Colonic mucosa (tissue), 4 donors: Measurements from ENCODE around the gene SLC9C2. TPM values are rescaled to one million over a fixed set of nuclear protein-coding genes. Genes with fewer than 3 reads are reported as not detected.
"Not testable (repeated sequence)": the region's sequence is repeated elsewhere in the genome, so short reads cannot be mapped to it uniquely, and the experiment has no call there.

Experiments used
- DNase-seq: peaks from one replicate; pipeline ENCODE4 v3.0.0-alpha.2; 2020
- H3K27ac ChIP-seq: fragments of 200-600 bp; one replicate; pipeline ENCODE4 v1.8.0; 2021
- H3K27me3 ChIP-seq: fragments of 200-600 bp; one replicate; pipeline ENCODE4 v1.8.0; 2021
- H3K36me3 ChIP-seq: fragments of 200-600 bp; one replicate; pipeline ENCODE4 v1.8.0; 2021
- H3K4me1 ChIP-seq: fragments of 200-600 bp; one replicate; pipeline ENCODE4 v1.8.0; 2021; ENCODE audit warnings: mild to moderate bottlenecking
- H3K4me3 ChIP-seq: fragments of 200-600 bp; one replicate; pipeline ENCODE4 v1.8.0; 2021
- H3K9ac ChIP-seq, 2 donors: one replicate each; pipeline ENCODE4 v1.7.0; 2013; ENCODE audit warnings: control low read depth in 2 of 2, low read depth in 2 of 2, low read length in 2 of 2
- H3K9me3 ChIP-seq: fragments of 200-600 bp; one replicate; pipeline ENCODE4 v1.8.0; 2021
- intact Hi-C: fragments of 100-400 bp; cut with DNase I; formaldehyde crosslinking; loops from one replicate; pipeline ENCODE4 v1.14.1; 2022
- total RNA-seq, 2 donors: library from RNA; stranded (reverse); fragmentation: NEBNext Ultra II Directional in 1 of 2; extraction: Animal tissue kit (Norgen Biotek cat#: 25700) in 1 of 2; gene quantifications; one replicate each; pipeline ENCODE4 v1.2.1, GENCODE V29; 2021
- TF ChIP-seq, protein P1 (sequence below): fragments of 200-600 bp; IDR thresholded peaks from one replicate; pipeline ENCODE4 v1.8.0; 2022; ENCODE audit warnings: antibody characterized with exemption, mild to moderate bottlenecking
- donor health status: healthy.
- donor health status: DM: no; HTN: no; CAD: no.
- donor health status: DM: no; HTN: no; CAD: no.

Gene SLC9C2
- total RNA-seq, 2 donors from 2014 or later: not detected

DNA sequence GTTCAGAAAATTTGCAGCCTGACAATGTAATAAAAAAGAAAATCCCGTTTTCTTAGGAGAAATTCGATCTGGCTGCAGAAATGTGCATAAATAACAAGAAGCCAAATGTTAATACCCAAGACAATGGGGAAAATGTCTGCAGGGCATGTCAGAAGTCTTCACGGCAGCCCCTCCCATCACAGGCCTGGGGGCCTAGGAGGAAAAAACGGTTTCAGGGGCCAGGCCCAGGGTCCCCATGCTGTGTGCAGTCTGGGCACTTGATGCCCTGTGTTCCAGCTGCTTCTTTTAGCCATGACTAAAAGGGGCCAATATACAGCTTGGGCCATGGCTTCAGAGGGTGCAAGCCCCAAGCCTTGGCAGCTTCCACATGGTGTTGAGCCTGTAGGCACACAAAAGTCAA lies 132.3 kb downstream of the SLC9C2 start:
- Histone ChIP-seq H3K9ac (no peak overlapping the region), H3K27me3 (no peaks in the 10 kb centered on the region), H3K27ac (no peak overlapping the region), H3K36me3 (no peaks in the 10 kb centered on the region), H3K4me3 (no peak overlapping the region), H3K9me3 (no peaks in the 10 kb centered on the region), H3K4me1 (peaks cover 4% of the 10 kb centered on the region)
- DNase-seq: no peak
- TF ChIP-seq, protein P1, sequence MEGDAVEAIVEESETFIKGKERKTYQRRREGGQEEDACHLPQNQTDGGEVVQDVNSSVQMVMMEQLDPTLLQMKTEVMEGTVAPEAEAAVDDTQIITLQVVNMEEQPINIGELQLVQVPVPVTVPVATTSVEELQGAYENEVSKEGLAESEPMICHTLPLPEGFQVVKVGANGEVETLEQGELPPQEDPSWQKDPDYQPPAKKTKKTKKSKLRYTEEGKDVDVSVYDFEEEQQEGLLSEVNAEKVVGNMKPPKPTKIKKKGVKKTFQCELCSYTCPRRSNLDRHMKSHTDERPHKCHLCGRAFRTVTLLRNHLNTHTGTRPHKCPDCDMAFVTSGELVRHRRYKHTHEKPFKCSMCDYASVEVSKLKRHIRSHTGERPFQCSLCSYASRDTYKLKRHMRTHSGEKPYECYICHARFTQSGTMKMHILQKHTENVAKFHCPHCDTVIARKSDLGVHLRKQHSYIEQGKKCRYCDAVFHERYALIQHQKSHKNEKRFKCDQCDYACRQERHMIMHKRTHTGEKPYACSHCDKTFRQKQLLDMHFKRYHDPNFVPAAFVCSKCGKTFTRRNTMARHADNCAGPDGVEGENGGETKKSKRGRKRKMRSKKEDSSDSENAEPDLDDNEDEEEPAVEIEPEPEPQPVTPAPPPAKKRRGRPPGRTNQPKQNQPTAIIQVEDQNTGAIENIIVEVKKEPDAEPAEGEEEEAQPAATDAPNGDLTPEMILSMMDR: no peak
- intact Hi-C loops: loop anchor here (5.0 kb wide), 1 partner anchor 38 kb away; no protein-coding TSS in a partner anchor

DNA sequence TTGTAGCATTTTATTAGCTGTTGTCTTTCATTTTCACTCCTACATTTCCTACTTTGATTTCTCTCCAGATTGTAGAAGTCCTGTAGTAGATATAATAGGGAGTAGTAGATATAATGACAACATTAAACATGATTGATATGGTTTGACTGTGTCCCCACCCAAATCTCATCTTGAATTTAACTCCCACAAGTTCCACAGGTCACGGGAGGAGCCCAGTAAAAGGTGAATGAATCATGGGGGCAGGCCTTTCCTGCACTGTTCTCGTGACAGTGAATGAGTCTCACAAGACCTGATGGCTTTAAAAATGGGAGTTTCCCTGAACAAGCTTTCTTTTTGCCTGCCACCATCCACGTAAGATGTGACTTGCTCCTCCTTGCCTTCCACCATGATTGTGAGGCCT lies 133.2 kb downstream of the SLC9C2 start:
- intact Hi-C loops: loop anchor here (5.0 kb wide), 1 partner anchor 37 kb away; no protein-coding TSS in a partner anchor
- TF ChIP-seq, protein P1: no peak

DNA sequence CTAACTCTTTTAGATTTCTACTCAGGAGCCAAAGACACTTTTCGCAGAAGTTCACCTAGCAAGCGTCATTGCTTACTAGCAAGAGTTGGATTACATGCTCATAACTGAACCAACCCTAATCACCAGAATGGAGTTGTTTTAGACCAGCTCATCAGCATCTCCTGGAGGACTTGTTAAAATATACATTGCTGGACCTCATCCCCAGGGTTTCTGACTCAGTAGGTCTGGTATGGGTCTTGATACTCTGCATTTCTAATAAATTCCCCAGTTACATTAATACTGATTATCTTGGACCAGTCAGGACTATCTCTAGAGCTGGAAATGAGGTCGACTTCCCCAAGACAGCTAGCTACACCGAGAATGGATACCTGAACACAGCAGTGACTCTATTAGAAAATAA lies 135.4 kb downstream of the SLC9C2 start:
- intact Hi-C loops: no loop called here
- TF ChIP-seq, protein P1: no peak

More for the DNA sequence above, 133.2 kb downstream of the SLC9C2 start:
- Histone ChIP-seq H3K9ac (no peak overlapping the region), H3K27me3 (no peaks in the 10 kb centered on the region), H3K36me3 (no peaks in the 10 kb centered on the region), H3K4me3 (no peak overlapping the region), H3K27ac (no peak overlapping the region), H3K4me1 (peaks cover 4% of the 10 kb centered on the region), H3K9me3 (no peaks in the 10 kb centered on the region)
- DNase-seq: peak; percentile 45

DNA sequence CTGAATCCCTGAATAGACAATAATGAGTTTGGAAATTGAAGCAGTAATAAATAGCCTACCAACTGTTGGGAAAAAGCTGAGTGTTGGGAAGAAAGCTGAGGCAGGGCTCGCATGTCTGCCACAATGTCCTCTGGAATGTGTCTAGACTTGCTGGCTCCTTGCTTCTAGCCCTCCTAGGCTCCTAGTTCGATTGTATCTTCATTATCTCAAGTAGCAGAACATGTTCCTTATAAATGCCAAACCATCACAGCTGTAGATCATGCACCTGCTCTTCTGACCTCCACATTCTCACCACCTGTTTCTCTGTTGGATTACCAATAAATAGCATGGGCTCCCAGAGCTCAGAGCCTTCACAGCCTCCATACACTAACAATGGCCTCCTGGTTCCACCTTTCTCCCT lies 138.7 kb downstream of the SLC9C2 start:
- H3K9ac ChIP-seq, DNase-seq, H3K27me3 ChIP-seq, intact Hi-C loops, H3K9me3 ChIP-seq, H3K4me1 ChIP-seq, H3K36me3 ChIP-seq, H3K4me3 ChIP-seq, H3K27ac ChIP-seq: not testable (repeated sequence)

More for the DNA sequence above, 135.4 kb downstream of the SLC9C2 start:
- H3K4me3 ChIP-seq: no peak overlapping the region
- no peak for DNase-seq
- no peaks in the 10 kb centered on the region for H3K4me1 ChIP-seq
- H3K9me3 ChIP-seq: no peaks in the 10 kb centered on the region
- H3K27me3 ChIP-seq: no peaks in the 10 kb centered on the region
- no peak overlapping the region for H3K27ac ChIP-seq
- H3K9ac ChIP-seq: no peak overlapping the region
- no peaks in the 10 kb centered on the region for H3K36me3 ChIP-seq

DNA sequence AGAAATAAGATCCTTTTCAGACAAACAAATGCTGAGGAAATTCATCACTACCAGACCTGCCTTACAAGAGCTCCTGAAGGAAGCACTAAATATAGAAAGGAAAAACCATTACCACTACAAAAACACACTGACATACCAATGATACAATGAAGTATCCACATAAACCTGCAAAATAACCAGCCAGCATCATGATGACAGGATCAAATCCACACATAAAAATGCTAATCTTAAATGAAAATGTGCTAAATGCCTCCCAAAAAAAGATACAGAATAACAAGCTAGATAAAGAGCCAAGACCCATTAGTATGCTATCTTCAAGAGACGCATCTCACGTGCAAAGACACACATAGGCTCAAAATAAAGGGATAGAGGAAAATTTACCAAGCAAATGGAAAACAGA lies 140.2 kb downstream of the SLC9C2 start:
- H3K27ac ChIP-seq, H3K9ac ChIP-seq, H3K4me3 ChIP-seq, H3K4me1 ChIP-seq, H3K27me3 ChIP-seq, H3K36me3 ChIP-seq, H3K9me3 ChIP-seq, intact Hi-C loops, DNase-seq: not testable (repeated sequence)

DNA sequence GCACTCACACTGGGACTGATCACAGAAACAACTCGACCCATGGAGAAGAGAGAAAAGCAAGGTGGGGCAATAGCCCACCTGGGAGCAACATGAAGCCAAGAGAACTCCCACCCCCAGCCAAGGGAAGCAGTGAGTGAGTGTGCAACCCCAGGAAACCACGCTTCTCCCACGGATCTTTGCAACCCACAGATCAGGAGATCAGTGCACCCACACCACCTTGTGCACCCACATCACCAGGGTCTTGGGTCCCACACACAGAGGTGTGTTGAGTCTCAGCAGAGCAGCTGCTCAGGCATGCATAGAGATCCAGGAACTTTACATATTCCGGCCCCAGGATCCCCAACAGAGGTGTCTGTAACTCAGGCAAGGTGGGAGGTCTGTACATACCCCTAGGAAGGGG lies 143.0 kb downstream of the SLC9C2 start:
- DNase-seq: no peak
- intact Hi-C loops: no loop called here
- TF ChIP-seq, protein P1: no peak

More for the DNA sequence above, 143.0 kb downstream of the SLC9C2 start:
- H3K4me3 ChIP-seq: no peak overlapping the region
- no peak overlapping the region for H3K9ac ChIP-seq
- H3K4me1 ChIP-seq: no peaks in the 10 kb centered on the region
- H3K36me3 ChIP-seq: no peaks in the 10 kb centered on the region
- H3K9me3 ChIP-seq: no peaks in the 10 kb centered on the region
- H3K27ac ChIP-seq: no peak overlapping the region
- no peaks in the 10 kb centered on the region for H3K27me3 ChIP-seq
